Neural progenitor cell (in vitro differentiated cells): Measurements from ENCODE around the gene KIF26A.

Experiments used
- CTCF ChIP-seq: fragments of 200-600 bp; sonication (generic); IDR thresholded peaks from 2 replicates; pipeline ENCODE4 v1.5.1; 2017; ENCODE audit warnings: antibody characterized with exemption, mild to moderate bottlenecking
- EZH2phosphoT487 ChIP-seq: fragments of 200-600 bp; sonication (generic); IDR thresholded peaks from 2 replicates; pipeline ENCODE4 v1.6.1; 2017; ENCODE audit warnings: antibody characterized with exemption

GRCh38 chr14:104151026-104151381 is 12.6 kb downstream of the KIF26A start:
- TF ChIP-seq CTCF, result no peak
- TF ChIP-seq EZH2phosphoT487, result no peak
